GM12878 (cell line): Measurements from ENCODE around the gene PHF2. TPM values are rescaled to one million over a fixed set of nuclear protein-coding genes. Genes with fewer than 3 reads are reported as not detected.

Experiments
- BACH1 ChIP-seq: fragments of 450-650 bp; IDR thresholded peaks from 2 replicates; pipeline ENCODE4 v1.6.1; 2017; ENCODE audit warnings: mild to moderate bottlenecking, borderline replicate concordance
- DPF2 ChIP-seq: fragments of 450-650 bp; IDR thresholded peaks from 2 replicates; pipeline ENCODE4 v1.6.1; 2017; ENCODE audit warnings: mild to moderate bottlenecking
- HCFC1 ChIP-seq: fragments of 150-350 bp; IDR thresholded peaks from 2 replicates; pipeline ENCODE4 v1.6.1; 2014; ENCODE audit warnings: low read length
- NFIC ChIP-seq: IDR thresholded peaks from 2 replicates; pipeline ENCODE4 v1.6.1; 2012; ENCODE audit warnings: low read depth, mild to moderate bottlenecking, inconsistent platforms, low read length, moderate library complexity
- PML ChIP-seq: IDR thresholded peaks from 2 replicates; pipeline ENCODE4 v1.6.1; 2012; ENCODE audit warnings: low read length, inconsistent platforms
- RAD21 ChIP-seq: IDR thresholded peaks from 2 replicates; pipeline ENCODE4 v1.6.1; 2011; ENCODE audit warnings: mild to moderate bottlenecking, low read depth, low read length, moderate library complexity; ENCODE audit not compliant: insufficient read depth
- STAT3 ChIP-seq: IDR thresholded peaks from 2 replicates; pipeline ENCODE4 v1.6.1; 2011; ENCODE audit warnings: low read depth, low read length, improper control_type of control experiment
- TCF12 ChIP-seq: IDR thresholded peaks from 2 replicates; pipeline ENCODE4 v1.6.1; 2011; ENCODE audit warnings: low read depth, mild to moderate bottlenecking, low read length
- TCF3 ChIP-seq: IDR thresholded peaks from 2 replicates; pipeline ENCODE4 v1.6.1; 2012; ENCODE audit warnings: low read depth, mild to moderate bottlenecking, low read length, borderline replicate concordance; ENCODE audit not compliant: insufficient read depth
- polyA plus RNA-seq, 11 experiments: library from polyadenylated mRNA; depleted of rRNA in 4 of 11; unstranded in 6 of 11; stranded (reverse) in 5 of 11; fragments of >200 nt; fragmentation: Nextera tagmentation in 4 of 11; fragmentation: Illumina TruSeq in 1 of 11; extraction: Ambion mirVana in 4 of 11; extraction: Trizol in 1 of 11; gene quantifications; 1 replicate in 1 of 11; 2 replicates in 10 of 11; pipeline versions ENCODE4 v1.2.1 to v1.2.3, GENCODE V29; 2011 to 2016; ENCODE audit warnings: inconsistent platforms in 2 of 11, missing spikeins in 2 of 11, low read depth in 1 of 11
- total RNA-seq, 4 experiments: library from RNA; depleted of rRNA in 3 of 4; stranded (reverse); fragments of >200 nt in 3 of 4; fragmentation: Illumina TruSeq in 1 of 4; extraction: Trizol in 1 of 4; gene quantifications; 2 replicates each; pipeline versions ENCODE4 v1.2.1 to v1.2.3, GENCODE V29; 2013 to 2021
- TF ChIP-seq, protein P1 (sequence below): fragments of 450-650 bp; IDR thresholded peaks from 2 replicates; pipeline ENCODE4 v1.6.1; 2017; ENCODE audit warnings: mild to moderate bottlenecking
- TF ChIP-seq, protein P2 (sequence below): IDR thresholded peaks from 2 replicates; pipeline ENCODE4 v1.6.1; 2011; ENCODE audit warnings: mild to moderate bottlenecking, low read depth, low read length, moderate library complexity; ENCODE audit not compliant: insufficient replicate concordance
- TF ChIP-seq, protein P3 (sequence below): fragments of 450-650 bp; IDR thresholded peaks from 2 replicates; pipeline ENCODE4 v1.6.1; 2017; ENCODE audit warnings: mild to moderate bottlenecking, moderate library complexity
- TF ChIP-seq, protein P4 (sequence below): IDR thresholded peaks from 2 replicates; pipeline ENCODE4 v1.6.1; 2011; ENCODE audit warnings: low read depth, low read length, improper control_type of control experiment, borderline replicate concordance
- TF ChIP-seq, protein P5 (sequence below): IDR thresholded peaks from 2 replicates; pipeline ENCODE4 v1.6.1; 2011; ENCODE audit warnings: borderline replicate concordance, low read depth, mild to moderate bottlenecking, moderate library complexity, mixed read lengths, low read length; ENCODE audit not compliant: insufficient read depth; ENCODE audit errors: extremely low read length

The PHF2 gene
- total and polyA plus RNA-seq, 10 of the 15 experiments (the other 5 are each of a cell fraction or from before 2014, with no cell fraction given): 0.34 to 13.3 (median 5.5) TPM

DNA sequence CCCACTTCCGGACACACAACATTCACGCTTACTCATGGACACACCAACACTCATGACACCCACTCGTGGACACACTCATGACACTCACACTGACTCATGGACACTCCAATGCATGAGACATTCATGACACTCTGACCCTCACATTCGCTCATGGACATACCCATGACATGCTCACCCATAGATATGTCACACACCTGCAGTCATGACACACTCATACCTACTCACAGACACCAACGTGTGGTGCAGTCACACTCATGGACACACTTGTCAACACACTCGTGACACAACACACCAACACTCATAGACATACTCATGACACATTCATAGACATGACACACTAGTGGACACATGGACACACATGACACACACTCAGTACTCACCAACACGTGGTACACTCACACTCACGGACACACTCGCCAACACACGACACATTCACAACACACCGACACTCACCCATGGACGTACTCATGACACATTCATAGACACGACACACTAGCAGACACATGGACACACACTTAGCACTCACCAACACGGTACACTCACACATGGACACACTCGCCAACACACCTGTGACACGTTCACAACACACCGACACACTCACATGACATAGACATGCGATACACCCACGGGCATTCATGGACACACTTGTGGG, 73.4 kb downstream of the PHF2 start (continued):
- TF ChIP-seq STAT3 (no peak), TCF12 (no peak), RAD21 (no peak), PML (no peak), BACH1 (no peak), HCFC1 (no peak), DPF2 (no peak), TCF3 (peak; percentile 48; the same call in 1 of the 2 replicates), NFIC (peak; percentile 54; the same call in 1 of the 2 replicates)
- TF ChIP-seq, protein P1, sequence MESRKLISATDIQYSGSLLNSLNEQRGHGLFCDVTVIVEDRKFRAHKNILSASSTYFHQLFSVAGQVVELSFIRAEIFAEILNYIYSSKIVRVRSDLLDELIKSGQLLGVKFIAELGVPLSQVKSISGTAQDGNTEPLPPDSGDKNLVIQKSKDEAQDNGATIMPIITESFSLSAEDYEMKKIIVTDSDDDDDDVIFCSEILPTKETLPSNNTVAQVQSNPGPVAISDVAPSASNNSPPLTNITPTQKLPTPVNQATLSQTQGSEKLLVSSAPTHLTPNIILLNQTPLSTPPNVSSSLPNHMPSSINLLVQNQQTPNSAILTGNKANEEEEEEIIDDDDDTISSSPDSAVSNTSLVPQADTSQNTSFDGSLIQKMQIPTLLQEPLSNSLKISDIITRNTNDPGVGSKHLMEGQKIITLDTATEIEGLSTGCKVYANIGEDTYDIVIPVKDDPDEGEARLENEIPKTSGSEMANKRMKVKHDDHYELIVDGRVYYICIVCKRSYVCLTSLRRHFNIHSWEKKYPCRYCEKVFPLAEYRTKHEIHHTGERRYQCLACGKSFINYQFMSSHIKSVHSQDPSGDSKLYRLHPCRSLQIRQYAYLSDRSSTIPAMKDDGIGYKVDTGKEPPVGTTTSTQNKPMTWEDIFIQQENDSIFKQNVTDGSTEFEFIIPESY: no peak
- TF ChIP-seq, protein P2, sequence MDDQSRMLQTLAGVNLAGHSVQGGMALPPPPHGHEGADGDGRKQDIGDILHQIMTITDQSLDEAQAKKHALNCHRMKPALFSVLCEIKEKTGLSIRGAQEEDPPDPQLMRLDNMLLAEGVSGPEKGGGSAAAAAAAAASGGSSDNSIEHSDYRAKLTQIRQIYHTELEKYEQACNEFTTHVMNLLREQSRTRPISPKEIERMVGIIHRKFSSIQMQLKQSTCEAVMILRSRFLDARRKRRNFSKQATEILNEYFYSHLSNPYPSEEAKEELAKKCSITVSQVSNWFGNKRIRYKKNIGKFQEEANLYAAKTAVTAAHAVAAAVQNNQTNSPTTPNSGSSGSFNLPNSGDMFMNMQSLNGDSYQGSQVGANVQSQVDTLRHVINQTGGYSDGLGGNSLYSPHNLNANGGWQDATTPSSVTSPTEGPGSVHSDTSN: peak; percentile 55
- TF ChIP-seq, protein P3, sequence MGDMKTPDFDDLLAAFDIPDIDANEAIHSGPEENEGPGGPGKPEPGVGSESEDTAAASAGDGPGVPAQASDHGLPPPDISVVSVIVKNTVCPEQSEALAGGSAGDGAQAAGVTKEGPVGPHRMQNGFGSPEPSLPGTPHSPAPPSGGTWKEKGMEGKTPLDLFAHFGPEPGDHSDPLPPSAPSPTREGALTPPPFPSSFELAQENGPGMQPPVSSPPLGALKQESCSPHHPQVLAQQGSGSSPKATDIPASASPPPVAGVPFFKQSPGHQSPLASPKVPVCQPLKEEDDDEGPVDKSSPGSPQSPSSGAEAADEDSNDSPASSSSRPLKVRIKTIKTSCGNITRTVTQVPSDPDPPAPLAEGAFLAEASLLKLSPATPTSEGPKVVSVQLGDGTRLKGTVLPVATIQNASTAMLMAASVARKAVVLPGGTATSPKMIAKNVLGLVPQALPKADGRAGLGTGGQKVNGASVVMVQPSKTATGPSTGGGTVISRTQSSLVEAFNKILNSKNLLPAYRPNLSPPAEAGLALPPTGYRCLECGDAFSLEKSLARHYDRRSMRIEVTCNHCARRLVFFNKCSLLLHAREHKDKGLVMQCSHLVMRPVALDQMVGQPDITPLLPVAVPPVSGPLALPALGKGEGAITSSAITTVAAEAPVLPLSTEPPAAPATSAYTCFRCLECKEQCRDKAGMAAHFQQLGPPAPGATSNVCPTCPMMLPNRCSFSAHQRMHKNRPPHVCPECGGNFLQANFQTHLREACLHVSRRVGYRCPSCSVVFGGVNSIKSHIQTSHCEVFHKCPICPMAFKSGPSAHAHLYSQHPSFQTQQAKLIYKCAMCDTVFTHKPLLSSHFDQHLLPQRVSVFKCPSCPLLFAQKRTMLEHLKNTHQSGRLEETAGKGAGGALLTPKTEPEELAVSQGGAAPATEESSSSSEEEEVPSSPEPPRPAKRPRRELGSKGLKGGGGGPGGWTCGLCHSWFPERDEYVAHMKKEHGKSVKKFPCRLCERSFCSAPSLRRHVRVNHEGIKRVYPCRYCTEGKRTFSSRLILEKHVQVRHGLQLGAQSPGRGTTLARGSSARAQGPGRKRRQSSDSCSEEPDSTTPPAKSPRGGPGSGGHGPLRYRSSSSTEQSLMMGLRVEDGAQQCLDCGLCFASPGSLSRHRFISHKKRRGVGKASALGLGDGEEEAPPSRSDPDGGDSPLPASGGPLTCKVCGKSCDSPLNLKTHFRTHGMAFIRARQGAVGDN: no peak
- TF ChIP-seq, protein P4, sequence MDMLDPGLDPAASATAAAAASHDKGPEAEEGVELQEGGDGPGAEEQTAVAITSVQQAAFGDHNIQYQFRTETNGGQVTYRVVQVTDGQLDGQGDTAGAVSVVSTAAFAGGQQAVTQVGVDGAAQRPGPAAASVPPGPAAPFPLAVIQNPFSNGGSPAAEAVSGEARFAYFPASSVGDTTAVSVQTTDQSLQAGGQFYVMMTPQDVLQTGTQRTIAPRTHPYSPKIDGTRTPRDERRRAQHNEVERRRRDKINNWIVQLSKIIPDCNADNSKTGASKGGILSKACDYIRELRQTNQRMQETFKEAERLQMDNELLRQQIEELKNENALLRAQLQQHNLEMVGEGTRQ: no peak
- TF ChIP-seq, protein P5, sequence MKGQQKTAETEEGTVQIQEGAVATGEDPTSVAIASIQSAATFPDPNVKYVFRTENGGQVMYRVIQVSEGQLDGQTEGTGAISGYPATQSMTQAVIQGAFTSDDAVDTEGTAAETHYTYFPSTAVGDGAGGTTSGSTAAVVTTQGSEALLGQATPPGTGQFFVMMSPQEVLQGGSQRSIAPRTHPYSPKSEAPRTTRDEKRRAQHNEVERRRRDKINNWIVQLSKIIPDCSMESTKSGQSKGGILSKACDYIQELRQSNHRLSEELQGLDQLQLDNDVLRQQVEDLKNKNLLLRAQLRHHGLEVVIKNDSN: no peak
- TF ChIP-seq, all 136 proteins: peak for 5
